Measurements from ENCODE around the gene PRKCB.

PRKCB gene

DNA sequence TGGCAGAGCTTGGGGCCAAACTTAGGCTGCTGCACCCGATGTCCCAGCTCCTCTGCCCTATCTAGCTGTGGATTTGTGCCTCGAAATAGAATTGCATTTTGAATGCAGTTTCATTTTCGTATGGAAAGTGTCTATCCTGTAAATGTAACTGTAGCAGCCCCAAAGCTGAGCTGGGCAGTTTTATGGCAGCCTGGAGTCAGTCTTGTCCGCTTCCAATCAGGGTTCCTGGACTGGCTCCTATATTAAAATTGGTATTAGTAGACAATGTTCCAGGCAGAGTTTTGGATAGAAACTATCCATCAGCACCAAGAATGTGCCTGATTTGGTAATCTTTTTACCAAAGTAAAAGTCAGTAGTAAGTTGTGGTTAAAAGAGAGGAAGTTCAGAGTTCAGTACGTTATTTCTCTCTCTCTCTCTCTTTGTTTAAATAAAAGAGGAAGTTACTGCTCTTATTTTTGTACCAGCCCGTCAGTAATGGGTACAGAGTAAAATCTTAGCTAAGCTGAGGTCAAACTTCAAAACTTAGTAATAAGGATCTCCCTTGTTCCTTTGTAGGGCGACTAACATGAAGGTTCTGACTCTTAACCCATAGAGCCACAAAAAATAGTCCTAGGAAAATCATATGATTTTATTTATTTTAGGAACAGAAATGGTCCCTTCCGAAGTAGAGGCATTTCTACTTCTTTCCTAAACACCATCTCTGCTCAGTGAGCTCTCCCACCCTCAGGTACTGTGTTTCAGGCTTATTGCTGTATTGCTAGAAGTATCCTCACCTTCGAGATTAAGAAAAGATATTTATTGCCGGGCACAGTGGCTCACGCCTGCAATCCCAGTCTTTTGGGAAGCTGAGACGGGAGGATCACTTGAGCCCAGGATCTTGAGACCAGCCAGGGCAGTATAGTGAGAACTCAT lies 28.0 kb downstream of the PRKCB start:
- DNase-seq (ENCODE audit: insufficient read length, low spot score) = peak; percentile 14
- peak; percentile 99 for FAIRE-seq

DNA sequence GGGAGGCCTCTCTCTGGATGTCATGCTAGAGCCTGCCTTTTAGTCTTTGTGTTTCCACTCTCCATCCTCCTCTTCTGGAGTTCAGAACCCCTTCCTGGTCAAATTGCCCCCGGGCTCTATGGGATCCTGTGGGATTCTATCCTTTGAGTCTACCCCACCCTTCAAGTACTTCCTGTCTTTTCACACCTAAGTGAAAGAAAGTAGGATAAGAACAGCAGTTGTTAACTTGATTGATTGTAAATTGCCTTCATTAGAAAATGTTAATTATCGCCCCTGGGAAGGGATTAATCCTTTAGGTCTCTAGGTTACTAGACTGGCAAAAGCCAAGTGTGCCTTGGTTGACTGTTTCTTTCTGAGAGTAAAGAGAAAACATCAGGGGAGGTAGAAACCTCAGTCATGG lies 30.1 kb downstream of the PRKCB start:
- no peak for DNase-seq (ENCODE audit: insufficient read length, low spot score)
- no peak for FAIRE-seq

GRCh38 chr16:23866621-23867020 lies 30.8 kb downstream of the PRKCB start:
- FAIRE-seq (no peak), DNase-seq (ENCODE audit: insufficient read length, low spot score) (no peak)

DNA sequence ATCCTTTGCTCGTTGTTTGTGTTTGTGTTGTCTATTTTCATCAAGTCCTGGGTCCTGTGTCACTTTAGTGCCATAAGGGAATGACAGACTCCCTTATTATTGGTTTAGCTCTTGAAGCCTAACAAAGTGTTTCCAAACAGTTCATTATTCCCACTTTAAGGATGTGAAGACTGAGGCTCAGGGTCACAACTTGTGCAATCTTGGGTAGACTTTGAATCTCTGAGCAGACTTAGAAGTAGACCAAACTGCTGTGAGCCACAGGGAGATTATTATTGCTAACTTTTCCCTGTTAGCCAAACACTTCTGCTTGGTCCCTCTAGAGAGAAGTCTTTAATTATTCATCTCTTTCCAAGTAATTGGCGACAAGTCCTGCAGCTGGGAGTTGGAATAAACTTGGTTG lies 31.8 kb downstream of the PRKCB start:
- DNase-seq (ENCODE audit: insufficient read length, low spot score) (no peak), FAIRE-seq (peak; percentile 79)

- FAIRE-seq (no peak), DNase-seq (ENCODE audit: insufficient read length, low spot score) (no peak)
Observed at GRCh38 chr16:23868136-23868535, 32.4 kb downstream of the PRKCB start.

DNA sequence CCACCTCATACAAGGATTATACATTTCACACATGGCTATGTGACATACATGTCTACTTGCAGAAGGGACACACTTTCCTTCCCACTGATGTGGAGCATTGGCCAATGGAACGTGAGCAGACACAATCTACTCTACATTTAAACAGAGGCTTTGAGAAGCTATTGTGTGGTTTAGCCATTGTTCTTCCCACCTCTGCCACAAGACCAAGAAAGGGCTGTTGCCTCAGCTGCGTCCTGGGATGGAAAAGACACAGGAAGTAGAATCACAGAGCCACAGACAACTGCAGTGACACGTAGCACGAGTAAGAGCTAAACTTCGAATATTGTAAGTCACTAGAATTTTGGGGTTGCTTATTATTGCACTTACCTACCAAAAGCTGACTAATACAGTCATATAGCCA lies 33.3 kb downstream of the PRKCB start:
- FAIRE-seq = peak; percentile 76
- no peak for DNase-seq (ENCODE audit: insufficient read length, low spot score)

- no peak for DNase-seq (ENCODE audit: insufficient read length, low spot score)
- FAIRE-seq = no peak
Observed at GRCh38 chr16:23871924-23872323, 36.1 kb downstream of the PRKCB start.

DNA sequence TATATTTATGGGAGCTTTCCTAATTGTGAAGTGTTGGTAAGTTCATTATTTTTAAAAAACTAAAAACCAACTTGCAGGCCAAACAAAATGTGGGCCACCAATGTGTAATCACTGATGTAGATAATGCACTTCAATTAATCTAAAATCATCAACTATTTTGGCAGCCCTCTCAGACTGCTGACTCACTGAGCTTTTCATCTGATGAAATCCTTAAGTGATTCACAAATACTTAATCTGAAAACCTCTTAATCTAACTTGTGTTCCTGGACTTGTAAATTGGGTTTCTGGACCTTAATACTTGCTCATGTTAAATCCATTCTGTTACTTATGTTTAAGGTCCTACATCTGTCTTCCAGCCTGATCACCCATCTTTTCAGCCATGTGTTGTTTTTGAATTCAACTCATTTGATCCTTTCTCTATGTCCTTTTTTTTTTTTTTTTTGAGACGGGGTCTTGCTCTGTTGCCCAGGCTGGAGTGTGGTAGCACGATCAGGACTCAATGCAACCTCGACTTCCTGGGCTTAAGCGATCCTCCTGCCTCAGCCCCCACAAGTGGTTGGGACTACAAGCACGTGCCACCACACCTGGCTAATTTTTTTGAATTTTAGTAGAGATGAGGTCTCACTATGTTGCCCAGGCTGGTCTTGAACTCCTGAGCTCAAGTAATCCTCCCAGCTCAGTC lies 39.0 kb downstream of the PRKCB start:
- DNase-seq (ENCODE audit: insufficient read length, low spot score) (no peak), FAIRE-seq (no peak)

- no peak for DNase-seq (ENCODE audit: insufficient read length, low spot score)
Observed at GRCh38 chr16:23876256-23876896, 40.6 kb downstream of the PRKCB start.

DNA sequence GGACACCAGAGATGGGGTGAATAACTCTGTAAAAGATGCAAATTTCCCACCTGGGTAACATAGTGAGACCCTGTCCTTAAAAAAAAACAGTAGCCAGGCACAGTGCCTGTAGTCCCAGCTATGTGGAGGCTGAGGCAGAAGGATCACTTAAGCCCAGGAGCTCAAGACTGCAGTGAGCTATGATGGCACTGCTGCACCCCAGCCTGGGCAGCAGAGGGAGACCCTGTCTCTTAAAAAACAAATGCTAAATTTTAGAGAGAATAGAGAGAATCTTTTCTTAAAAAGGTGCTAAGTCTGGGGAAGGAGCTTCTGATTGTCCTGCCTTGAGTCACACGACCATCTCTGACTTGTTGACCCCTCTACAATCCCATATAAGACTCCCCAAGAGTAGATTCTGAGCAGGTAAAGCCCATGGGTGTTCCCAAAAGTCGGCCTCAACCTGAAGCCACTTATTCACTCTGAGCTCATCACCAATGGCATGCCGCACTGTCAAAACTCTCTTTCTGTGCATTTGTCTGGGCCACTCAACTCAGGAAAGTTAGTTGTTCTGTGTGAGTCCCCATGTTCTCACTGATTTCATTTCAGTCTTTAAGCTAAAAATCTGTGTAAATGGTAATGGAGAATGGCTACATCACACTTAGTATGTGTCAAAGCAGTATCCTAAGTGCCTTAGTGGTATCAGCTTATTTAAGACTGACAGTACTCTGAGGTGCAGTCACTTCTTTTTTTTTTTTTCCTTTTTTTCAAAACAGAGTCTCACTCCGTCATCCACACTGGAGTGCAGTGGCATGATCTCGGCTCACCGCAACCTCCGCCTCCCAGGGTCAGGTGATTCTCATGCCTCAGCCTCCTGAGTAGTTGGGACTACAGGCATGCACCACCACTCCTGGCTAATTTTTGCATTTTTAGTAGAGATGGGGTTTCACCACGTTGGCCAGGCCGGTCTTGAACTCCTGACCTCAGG lies 41.6 kb downstream of the PRKCB start:
- FAIRE-seq = peak; percentile 90
- DNase-seq (ENCODE audit: insufficient read length, low spot score) = no peak

More at GRCh38 chr16:23876256-23876896, 40.6 kb downstream of the PRKCB start:
- peak; percentile 72 for FAIRE-seq

DNA sequence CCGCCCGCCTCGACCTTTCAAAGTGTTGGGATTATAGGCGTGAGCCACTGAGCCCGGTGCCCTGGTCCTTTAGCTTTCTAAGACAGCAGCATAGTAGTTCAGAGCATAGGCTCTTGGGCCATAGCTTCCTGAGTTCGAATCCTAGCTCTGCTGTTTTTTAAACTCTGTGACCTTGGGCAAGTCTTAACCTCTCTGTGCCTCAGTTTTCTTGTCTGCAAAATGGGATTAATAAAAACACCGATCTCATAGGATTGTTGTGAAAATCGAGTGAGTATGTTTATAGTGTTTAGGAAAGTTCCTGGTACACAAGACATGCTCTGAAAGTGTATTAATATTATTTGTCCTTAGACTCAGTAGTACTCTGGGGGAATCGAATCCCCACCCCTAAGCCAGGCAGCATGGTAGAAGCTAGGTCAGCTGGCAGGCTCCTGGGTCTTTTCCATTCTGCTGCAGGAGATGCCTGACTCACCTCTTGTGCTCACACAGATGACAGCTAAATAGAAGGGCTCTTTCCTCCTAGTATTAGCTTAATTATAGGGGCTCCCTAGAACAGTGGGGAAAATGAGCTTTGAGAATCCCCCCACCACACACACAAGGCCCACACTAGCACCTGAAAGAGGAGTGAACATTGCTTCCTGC lies 44.1 kb downstream of the PRKCB start:
- DNase-seq (ENCODE audit: insufficient read length, low spot score) (no peak), FAIRE-seq (no peak)

DNA sequence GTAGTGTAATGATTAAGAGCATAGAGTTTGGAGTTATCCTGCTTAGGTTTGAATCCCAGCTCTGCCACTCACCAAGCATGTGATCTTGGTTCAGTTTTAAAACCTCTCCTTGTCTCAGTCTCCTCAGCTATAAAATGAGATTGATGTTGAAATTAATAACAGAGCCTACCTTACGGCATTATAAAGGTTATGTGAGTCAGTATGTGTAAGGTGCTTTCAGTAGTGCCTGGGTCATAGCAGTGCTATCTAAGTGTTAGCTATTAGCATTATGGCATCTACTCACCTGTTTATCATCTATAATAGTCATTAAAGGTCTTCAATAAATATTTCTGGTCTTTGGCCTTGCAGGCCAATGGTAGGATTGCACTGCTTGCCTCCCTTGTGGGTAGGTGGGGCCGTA lies 53.4 kb downstream of the PRKCB start:
- FAIRE-seq = peak; percentile 74
- DNase-seq (ENCODE audit: insufficient read length, low spot score) = no peak

GRCh38 chr16:23893986-23894385 lies 58.2 kb downstream of the PRKCB start:
- FAIRE-seq (peak; percentile 74), DNase-seq (ENCODE audit: insufficient read length, low spot score) (no peak)

GRCh38 chr16:23895052-23895451 lies 59.3 kb downstream of the PRKCB start:
- FAIRE-seq (peak; percentile 4), DNase-seq (ENCODE audit: insufficient read length, low spot score) (no peak)

- DNase-seq (ENCODE audit: insufficient read length, low spot score) = no peak
- peak; percentile 77 for FAIRE-seq
Observed at GRCh38 chr16:23896832-23897821, 61.3 kb downstream of the PRKCB start.

DNA sequence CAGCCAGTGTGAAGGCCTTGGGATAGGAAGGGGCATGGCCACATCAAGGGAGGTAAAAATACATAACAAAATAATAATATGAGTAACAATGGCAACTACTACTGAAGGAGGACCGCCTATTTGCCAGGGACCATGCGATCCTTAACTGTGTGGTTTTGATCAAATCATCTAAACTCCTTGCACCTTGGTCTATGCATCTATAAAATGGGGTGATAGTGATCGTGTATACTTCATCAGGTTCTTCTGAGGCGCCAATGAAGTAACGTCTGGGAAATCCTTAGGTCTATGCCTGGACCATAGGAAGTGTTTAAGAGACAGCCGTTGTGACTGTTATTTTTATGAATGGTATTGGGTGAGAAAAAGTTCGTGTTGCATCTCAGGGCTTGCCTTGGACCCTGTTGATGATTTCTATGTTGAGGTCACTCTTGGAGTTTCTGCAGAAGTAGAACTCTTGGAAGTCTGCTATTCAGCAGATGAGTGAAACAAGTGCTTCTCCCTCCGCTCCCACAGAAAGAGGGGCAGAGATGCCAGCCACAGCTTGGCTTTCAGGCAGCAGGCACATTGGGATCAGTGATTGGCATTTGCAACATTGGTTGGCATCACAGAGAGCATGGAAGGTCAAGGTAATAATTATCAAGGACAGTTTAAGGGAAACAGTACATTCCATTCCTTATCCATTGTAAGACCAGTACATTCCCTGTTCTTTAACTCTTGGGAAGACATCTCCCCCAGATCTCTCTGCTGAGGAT lies 63.1 kb downstream of the PRKCB start:
- DNase-seq (ENCODE audit: insufficient read length, low spot score) (no peak), FAIRE-seq (no peak)

GRCh38 chr16:23899869-23900268 lies 64.1 kb downstream of the PRKCB start:
- FAIRE-seq (no peak), DNase-seq (ENCODE audit: insufficient read length, low spot score) (no peak)

Data from GM19239 (cell line).